GM12878 (cell line): ENCODE results near the gene PARP15. TPM values are rescaled to one million over a fixed set of nuclear protein-coding genes. Genes with fewer than 3 reads are reported as not detected.

ENCODE experiments used
- ATAC-seq: fragments of 200-7000 bp; cut with Tn5 transposase; 3 replicates; pipeline ENCODE4 v1.9.1; 2020; ENCODE audit warnings: mild to moderate bottlenecking, moderate library complexity
- BruUV-seq: library from RNA; stranded (reverse); fragments of 400-500 nt; replicated peaks from 2 replicates; lab custom pipeline; 2021; lab: Mats Ljungman, UMichigan
- CTCF ChIA-PET: fragments of 300-600 bp; sonication (Branson Sonifier 250); formaldehyde crosslinking; extraction: SDS; loops from one replicate; lab custom pipeline; 2021; ENCODE audit warnings: inconsistent platforms; lab: Yijun Ruan, JAX
- POLR2A ChIA-PET: fragments of 350-600 bp; formaldehyde crosslinking; extraction: SDS; loops from one replicate; lab custom pipeline; 2021; ENCODE audit warnings: inconsistent platforms; lab: Charles Lee
- RAD21 ChIA-PET: fragments of 300-600 bp; sonication (Branson Sonifier 250); formaldehyde crosslinking; loops from one replicate; lab custom pipeline; 2023; ENCODE audit warnings: antibody characterized with exemption; ENCODE audit not compliant: unreplicated experiment; lab: Charles Lee
- SMC1A ChIA-PET: fragments of 300-600 bp; sonication (Branson Sonifier 250); formaldehyde crosslinking; loops from one replicate; lab custom pipeline; 2023; ENCODE audit not compliant: unreplicated experiment, uncharacterized antibody; lab: Charles Lee
- DNase-seq: peaks from one replicate; pipeline ENCODE4 v3.0.0-alpha.2; 2011; ENCODE audit warnings: low read depth, low spot score
- FAIRE-seq: peaks from 3 replicates; lab custom pipeline; 2011; peaks lifted over from hg19 to GRCh38; lab: Jason Lieb, UNC
- H2AFZ ChIP-seq: 2 replicates; pipeline ENCODE4 v1.6.0; 2011; ENCODE audit warnings: low read depth, low read length, control low read depth; ENCODE audit not compliant: control insufficient read depth
- H3K27ac ChIP-seq: 2 replicates; pipeline ENCODE4 v1.5.1; 2011; ENCODE audit warnings: control low read depth; ENCODE audit not compliant: control insufficient read depth, insufficient read depth
- H3K27me3 ChIP-seq, 2 experiments: replicated peaks in 1 of 2; 2 replicates each; pipeline versions ENCODE4 v1.6.0 to v1.6.1; 2011; ENCODE audit warnings: low read length in 1 of 2; ENCODE audit not compliant: control insufficient read depth in 2 of 2, insufficient read depth in 2 of 2
- H3K36me3 ChIP-seq, 2 experiments: 2 replicates each; pipeline ENCODE4 v1.5.1; 2011; ENCODE audit warnings: low read length in 1 of 2; ENCODE audit not compliant: control insufficient read depth in 2 of 2, insufficient read depth in 2 of 2
- H3K4me1 ChIP-seq: 2 replicates; pipeline ENCODE4 v1.6.1; 2011; ENCODE audit warnings: mild to moderate bottlenecking, low read length, moderate library complexity, mixed read lengths; ENCODE audit not compliant: control insufficient read depth, insufficient read depth
- H3K4me2 ChIP-seq: 2 replicates; pipeline ENCODE4 v1.6.0; 2011; ENCODE audit warnings: control low read depth; ENCODE audit not compliant: control insufficient read depth, insufficient read depth
- H3K4me3 ChIP-seq: fragments of 200-600 bp; sonication (generic); 2 replicates; pipeline ENCODE4 v1.5.1; 2016
- H3K79me2 ChIP-seq: 2 replicates; pipeline ENCODE4 v1.6.0; 2011; ENCODE audit warnings: low read length; ENCODE audit not compliant: control insufficient read depth, insufficient read depth
- H3K9ac ChIP-seq: 2 replicates; pipeline ENCODE4 v1.8.0; 2011; ENCODE audit warnings: low read length, control low read depth, mixed read lengths; ENCODE audit not compliant: control insufficient read depth, insufficient read depth
- H3K9me3 ChIP-seq: replicated peaks from 3 replicates; pipeline ENCODE4 v1.5.1; 2011; ENCODE audit warnings: mild to moderate bottlenecking, low read length; ENCODE audit not compliant: control insufficient read depth, insufficient read depth
- H4K20me1 ChIP-seq: 2 replicates; pipeline ENCODE4 v1.6.0; 2011; ENCODE audit not compliant: control insufficient read depth, insufficient read depth
- ATF7 ChIP-seq: fragments of 450-650 bp; IDR thresholded peaks from 2 replicates; pipeline ENCODE4 v1.6.1; 2016; ENCODE audit warnings: low read depth, mild to moderate bottlenecking
- E2F4 ChIP-seq: IDR thresholded peaks from 2 replicates; pipeline ENCODE4 v1.6.1; 2012; ENCODE audit warnings: low read depth, low read length, improper control_type of control experiment
- HCFC1 ChIP-seq: fragments of 150-350 bp; IDR thresholded peaks from 2 replicates; pipeline ENCODE4 v1.6.1; 2014; ENCODE audit warnings: low read length
- SIN3A ChIP-seq: IDR thresholded peaks from 2 replicates; pipeline ENCODE4 v1.6.1; 2012; ENCODE audit warnings: low read depth, low read length, improper control_type of control experiment
- SKIL ChIP-seq: fragments of 450-650 bp; IDR thresholded peaks from 2 replicates; pipeline ENCODE4 v1.6.1; 2017; ENCODE audit warnings: mild to moderate bottlenecking, low read depth, inconsistent platforms; ENCODE audit not compliant: poor library complexity, severe bottlenecking
- YY1 ChIP-seq: IDR thresholded peaks from 2 replicates; pipeline ENCODE4 v1.6.1; 2011; ENCODE audit warnings: low read depth, mild to moderate bottlenecking, low read length
- WGBS: methylation state at CpG from one replicate; pipeline ENCODE4 v1.1.6; 2016; ENCODE audit warnings: low lambda C conversion rate; ENCODE audit not compliant: insufficient replicate concordance, insufficient coverage; ENCODE audit errors: missing lambda C conversion rate; 5-methylcytosine and 5-hydroxymethylcytosine counted together
- in situ Hi-C: fragments of 300-500 bp; cut with MboI; formaldehyde crosslinking; loops from 9 replicates; pipeline ENCODE4 v1.14.3; 2018; ENCODE audit warnings: mixed read lengths
- intact Hi-C: fragments of 100-400 bp; cut with micrococcal nuclease; formaldehyde crosslinking; loops from one replicate; pipeline ENCODE4 v1.14.2; 2022; ENCODE audit not compliant: unreplicated experiment
- polyA plus RNA-seq, 11 experiments: library from polyadenylated mRNA; depleted of rRNA in 4 of 11; unstranded in 6 of 11; stranded (reverse) in 5 of 11; fragments of >200 nt; fragmentation: Nextera tagmentation in 4 of 11; fragmentation: Illumina TruSeq in 1 of 11; extraction: Ambion mirVana in 4 of 11; extraction: Trizol in 1 of 11; gene quantifications; 1 replicate in 1 of 11; 2 replicates in 10 of 11; pipeline versions ENCODE4 v1.2.1 to v1.2.3, GENCODE V29; 2011 to 2016; ENCODE audit warnings: inconsistent platforms in 2 of 11, missing spikeins in 2 of 11, low read depth in 1 of 11
- total RNA-seq, 4 experiments: library from RNA; depleted of rRNA in 3 of 4; stranded (reverse); fragments of >200 nt in 3 of 4; fragmentation: Illumina TruSeq in 1 of 4; extraction: Trizol in 1 of 4; gene quantifications; 2 replicates each; pipeline versions ENCODE4 v1.2.1 to v1.2.3, GENCODE V29; 2013 to 2021

PARP15 gene
- total and polyA plus RNA-seq, 10 of the 15 experiments (the other 5 are each of a cell fraction or from before 2014, with no cell fraction given) = 9.0 to 234 (median 36.3) TPM

GRCh38 chr3:122598556-122598955 is 21.1 kb downstream of the PARP15 start:
- RAD21 ChIA-PET = no interaction called here
- no peak overlapping the region for H3K27ac ChIP-seq
- no peaks in the 10 kb centered on the region for H3K27me3 ChIP-seq
- FAIRE-seq (no peak), ATAC-seq (peak; percentile 52), DNase-seq (no peak)
- H3K4me1 ChIP-seq = 0 out of 2 replicates have a peak, but pooled peaks cover 3% of the 10 kb centered on the region
- TF ChIP-seq HCFC1 (no peak), YY1 (no peak), SKIL (no peak), ATF7 (no peak), E2F4 (no peak), SIN3A (no peak)
- no TSS peak for BruUV-seq
- WGBS = 97% methylated on average over 4 of the region's 4 CpGs
- no peak overlapping the region for H3K9ac ChIP-seq
- H3K36me3 ChIP-seq = no peaks in the 10 kb centered on the region
- H3K4me2 ChIP-seq = peak overlapping the region; percentile 30; the same call in 1 of the 2 replicates
- no peak overlapping the region for H3K4me3 ChIP-seq
- CTCF ChIA-PET = interaction anchor here (1.6 kb wide), 1 partner anchor 81 kb away, joined by 4 read pairs; no protein-coding TSS in a partner anchor
- POLR2A ChIA-PET = no interaction called here
- in situ Hi-C loops (no loop called here), intact Hi-C loops (no loop called here)
- no peaks in the 10 kb centered on the region for H4K20me1 ChIP-seq
- no peaks in the 10 kb centered on the region; the same call in 1 of the 2 replicates for H3K79me2 ChIP-seq
- H2AFZ ChIP-seq = peak overlapping the region; percentile 44; the same call in 1 of the 2 replicates
- no peaks in the 10 kb centered on the region; the same call in 2 of the 3 replicates for H3K9me3 ChIP-seq
- SMC1A ChIA-PET = interaction anchor here (0.8 to 2.7 kb wide), 3 partner anchors 14 to 81 kb away, joined by 3 to 10 read pairs (median 4); no protein-coding TSS in a partner anchor
